ENCODE data around the gene NFE2L1. TPM values are rescaled to one million over a fixed set of nuclear protein-coding genes. Genes with fewer than 3 reads are reported as not detected.
A peak's percentile ranks its signal among the peaks of the same experiment; 100 is the strongest.

The NFE2L1 gene
- total RNA-seq, 1 experiment from 2014 or later = 149 TPM

- TF ChIP-seq IRF1 (CRISPR knock-in tag; IDR thresholded peaks at IDR 0.05) (0 out of 2 replicates have a peak, but pooled peaks have one; percentile 40), FOXP4 (CRISPR knock-in tag; IDR thresholded peaks at IDR 0.05) (peak; percentile 88), ELF4 (CRISPR knock-in tag; IDR thresholded peaks at IDR 0.05; ENCODE audit: low read depth) (no peak), IRF2 (CRISPR knock-in tag; IDR thresholded peaks at IDR 0.05; ENCODE audit: borderline replicate concordance, low read depth) (no peak), TCF7 (CRISPR knock-in tag; IDR thresholded peaks at IDR 0.05; ENCODE audit: low read depth) (0 out of 2 replicates have a peak, but pooled peaks have one; percentile 57), E2F4 (CRISPR knock-in tag; IDR thresholded peaks at IDR 0.05; ENCODE audit: borderline replicate concordance, low read depth) (no peak), ZNF532 (CRISPR knock-in tag; IDR thresholded peaks at IDR 0.05; ENCODE audit: borderline replicate concordance) (peak; percentile 80; the same call in 1 of the 2 replicates), ZNF671 (CRISPR knock-in tag; IDR thresholded peaks at IDR 0.05) (no peak), CREB1 (CRISPR knock-in tag; IDR thresholded peaks at IDR 0.05) (peak; percentile 71; the same call in 1 of the 2 replicates), NR2C2 (CRISPR knock-in tag; IDR thresholded peaks at IDR 0.05) (no peak), ZNF317 (CRISPR knock-in tag; IDR thresholded peaks at IDR 0.05; ENCODE audit: borderline replicate concordance, low read depth) (no peak), CDX4 (CRISPR knock-in tag; IDR thresholded peaks at IDR 0.05; ENCODE audit: borderline replicate concordance) (no peak), E2F1 (CRISPR knock-in tag; IDR thresholded peaks at IDR 0.05) (0 out of 2 replicates have a peak, but pooled peaks have one; percentile 67), MXD4 (CRISPR knock-in tag; IDR thresholded peaks at IDR 0.05; ENCODE audit: borderline replicate concordance) (no peak), ZNF512 (CRISPR knock-in tag; IDR thresholded peaks at IDR 0.05; ENCODE audit: borderline replicate concordance) (no peak), ATF2 (CRISPR knock-in tag; IDR thresholded peaks at IDR 0.05; ENCODE audit: borderline replicate concordance, low read depth) (no peak), PREB (CRISPR knock-in tag; IDR thresholded peaks at IDR 0.05; ENCODE audit: borderline replicate concordance) (no peak), ESRRA (CRISPR knock-in tag; IDR thresholded peaks at IDR 0.05; ENCODE audit: borderline replicate concordance) (no peak), OVOL2 (CRISPR knock-in tag; IDR thresholded peaks at IDR 0.05; ENCODE audit: borderline replicate concordance) (no peak), RORB (CRISPR knock-in tag; IDR thresholded peaks at IDR 0.05) (no peak), CREM (CRISPR knock-in tag; IDR thresholded peaks at IDR 0.05) (peak; percentile 74), JAZF1 (CRISPR knock-in tag; IDR thresholded peaks at IDR 0.05) (no peak), ZNF263 (CRISPR knock-in tag; IDR thresholded peaks at IDR 0.05; ENCODE audit: low read depth) (no peak), ZNF423 (CRISPR knock-in tag; IDR thresholded peaks at IDR 0.05) (no peak)
These were observed at the start of gene NFE2L1 (continued) for GRCh38 chr17:48047741-48048383.
